ENCODE measurements around the gene KCNJ1.

Gene KCNJ1

DNA sequence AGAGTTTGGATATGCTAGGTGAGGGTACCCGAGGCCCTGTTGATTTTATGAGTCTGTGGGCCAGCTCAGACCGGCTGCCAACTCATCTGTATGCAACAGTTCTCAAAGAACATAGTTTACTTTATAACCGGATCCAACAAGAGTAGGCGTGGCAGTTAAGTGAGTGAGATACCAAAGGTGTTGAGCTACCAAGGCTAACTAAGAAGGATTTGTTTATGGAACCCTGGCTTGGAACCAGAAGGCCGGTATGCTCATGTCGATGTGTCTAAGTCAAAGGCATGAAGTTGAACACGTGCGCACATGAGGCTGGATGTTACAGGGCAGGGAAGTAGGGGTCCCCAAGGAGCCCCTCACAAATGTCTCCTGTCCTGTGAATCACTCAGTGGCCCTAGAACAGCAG is at the start of gene KCNJ1:
KCNJ1 (minus strand) TSS at position 20 of the 400 bp plus-strand sequence. CDS start 27,053 bp downstream, outside the sequence.
- Histone ChIP-seq H3K27ac (ENCODE audit: low read length) (no peak within 1 kb of the TSS), H3K4me1 (ENCODE audit: low read length) (no peaks in the 10 kb centered on the region), H3K4me3 (ENCODE audit: low read length) (no peak within 1 kb of the TSS), H4K20me1 (ENCODE audit: insufficient read depth, low read length) (no peaks in the 10 kb centered on the region), H3K27me3 (ENCODE audit: low read depth, low read length) (peaks cover 11% of the 10 kb centered on the region), H3K36me3 (replicated peaks; ENCODE audit: low read depth, low read length) (no peaks in the 10 kb centered on the region), H3K9ac (ENCODE audit: low read length) (no peak within 1 kb of the TSS), H3K4me2 (ENCODE audit: low read length) (no peak within 1 kb of the TSS), H3K9me3 (ENCODE audit: insufficient read depth, low read length) (no peaks in the 10 kb centered on the region), H3K79me2 (ENCODE audit: low read length) (no peaks in the 10 kb centered on the region), H2AFZ (ENCODE audit: low read depth, low read length) (no peak within 1 kb of the TSS)
- TF ChIP-seq CTCF (IDR thresholded peaks at IDR 0.05; ENCODE audit: low read depth, low read length): no peak
- no peak for TF ChIP-seq EZH2phosphoT487 (IDR thresholded peaks at IDR 0.05; ENCODE audit: low read depth)

GRCh38 chr11:128916681-128917080 is 49.6 kb upstream of the KCNJ1 start:
- peaks cover 38% of the 10 kb centered on the region for H3K4me1 ChIP-seq (ENCODE audit: low read length)
- H3K4me3 ChIP-seq (ENCODE audit: low read length): no peak overlapping the region
- H3K36me3 ChIP-seq (replicated peaks; ENCODE audit: low read depth, low read length): no peaks in the 10 kb centered on the region
- H3K27me3 ChIP-seq (ENCODE audit: low read depth, low read length): 0 out of 2 replicates have a peak, but pooled peaks cover 4% of the 10 kb centered on the region
- TF ChIP-seq CTCF (IDR thresholded peaks at IDR 0.05; ENCODE audit: low read depth, low read length) (no peak), EZH2phosphoT487 (IDR thresholded peaks at IDR 0.05; ENCODE audit: low read depth) (no peak)
- H3K27ac ChIP-seq (ENCODE audit: low read length): peak overlapping the region; percentile 52; the same call in 1 of the 2 replicates
- H4K20me1 ChIP-seq (ENCODE audit: insufficient read depth, low read length): no peaks in the 10 kb centered on the region
- peak overlapping the region; percentile 12; the same call in 1 of the 2 replicates for H3K9ac ChIP-seq (ENCODE audit: low read length)
- H3K79me2 ChIP-seq (ENCODE audit: low read length): no peaks in the 10 kb centered on the region
- H3K9me3 ChIP-seq (ENCODE audit: insufficient read depth, low read length): no peaks in the 10 kb centered on the region
- H2AFZ ChIP-seq (ENCODE audit: low read depth, low read length): no peak overlapping the region
- peak overlapping the region; percentile 46; the same call in 1 of the 2 replicates for H3K4me2 ChIP-seq (ENCODE audit: low read length)

DNA sequence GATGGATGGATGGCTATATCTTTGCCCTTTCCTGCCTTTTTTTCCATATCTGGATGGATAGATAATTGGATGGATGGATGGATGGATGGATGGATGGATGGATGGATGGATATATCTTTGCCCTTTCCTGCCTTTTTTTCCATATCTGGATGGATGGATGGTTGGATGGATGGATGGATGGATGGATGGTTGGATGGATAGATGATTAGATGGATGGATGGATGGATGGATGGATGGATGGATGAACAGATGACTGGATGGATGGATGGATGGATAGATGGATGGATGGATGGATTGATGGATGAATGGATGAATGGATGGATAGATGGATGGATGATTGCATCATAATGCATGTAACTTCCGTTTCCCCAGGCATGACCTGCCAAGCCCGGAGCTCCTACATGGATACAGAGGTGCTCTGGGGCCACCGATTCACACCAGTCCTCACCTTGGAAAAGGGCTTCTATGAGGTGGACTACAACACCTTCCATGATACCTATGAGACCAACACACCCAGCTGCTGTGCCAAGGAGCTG is 49.0 kb upstream of the KCNJ1 start:
- Histone ChIP-seq H3K36me3 (replicated peaks; ENCODE audit: low read depth, low read length) (no peaks in the 10 kb centered on the region), H3K4me1 (ENCODE audit: low read length) (peaks cover 38% of the 10 kb centered on the region), H3K27me3 (ENCODE audit: low read depth, low read length) (0 out of 2 replicates have a peak, but pooled peaks cover 4% of the 10 kb centered on the region), H3K4me3 (ENCODE audit: low read length) (no peak overlapping the region), H3K79me2 (ENCODE audit: low read length) (no peaks in the 10 kb centered on the region), H2AFZ (ENCODE audit: low read depth, low read length) (no peak overlapping the region), H3K9ac (ENCODE audit: low read length) (no peak overlapping the region), H4K20me1 (ENCODE audit: insufficient read depth, low read length) (no peaks in the 10 kb centered on the region), H3K27ac (ENCODE audit: low read length) (no peak overlapping the region), H3K4me2 (ENCODE audit: low read length) (no peak overlapping the region), H3K9me3 (ENCODE audit: insufficient read depth, low read length) (no peaks in the 10 kb centered on the region)
- TF ChIP-seq EZH2phosphoT487 (IDR thresholded peaks at IDR 0.05; ENCODE audit: low read depth) (no peak), CTCF (IDR thresholded peaks at IDR 0.05; ENCODE audit: low read depth, low read length) (no peak)

DNA sequence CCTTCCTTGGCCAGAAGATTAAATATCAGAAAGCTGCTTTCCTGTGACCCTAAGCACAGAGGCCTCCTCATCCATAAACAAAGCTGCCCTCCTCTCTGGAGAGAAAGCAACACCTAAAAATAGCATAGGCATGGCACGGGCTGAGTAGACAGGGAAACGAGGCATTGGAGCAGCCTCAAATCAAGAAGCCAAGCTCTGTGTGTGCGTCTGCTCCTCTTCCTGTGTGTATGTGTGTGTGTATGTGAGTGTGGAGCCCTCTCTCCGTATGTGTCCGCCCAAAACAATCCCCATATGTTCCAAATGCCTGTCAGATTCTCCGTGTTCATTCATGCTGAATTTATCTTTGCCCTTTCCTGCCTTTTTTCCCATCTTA is 48.0 kb upstream of the KCNJ1 start:
- no peak overlapping the region for H2AFZ ChIP-seq (ENCODE audit: low read depth, low read length)
- no peaks in the 10 kb centered on the region for H3K36me3 ChIP-seq (replicated peaks; ENCODE audit: low read depth, low read length)
- H3K4me2 ChIP-seq (ENCODE audit: low read length): no peak overlapping the region
- no peaks in the 10 kb centered on the region for H3K9me3 ChIP-seq (ENCODE audit: insufficient read depth, low read length)
- no peak overlapping the region for H3K4me3 ChIP-seq (ENCODE audit: low read length)
- H4K20me1 ChIP-seq (ENCODE audit: insufficient read depth, low read length): no peaks in the 10 kb centered on the region
- no peaks in the 10 kb centered on the region for H3K79me2 ChIP-seq (ENCODE audit: low read length)
- H3K27me3 ChIP-seq (ENCODE audit: low read depth, low read length): 0 out of 2 replicates have a peak, but pooled peaks cover 4% of the 10 kb centered on the region
- peaks cover 38% of the 10 kb centered on the region for H3K4me1 ChIP-seq (ENCODE audit: low read length)
- no peak overlapping the region for H3K9ac ChIP-seq (ENCODE audit: low read length)
- no peak overlapping the region for H3K27ac ChIP-seq (ENCODE audit: low read length)
- TF ChIP-seq EZH2phosphoT487 (IDR thresholded peaks at IDR 0.05; ENCODE audit: low read depth): no peak
- no peak for TF ChIP-seq CTCF (IDR thresholded peaks at IDR 0.05; ENCODE audit: low read depth, low read length)
